Measurements from ENCODE around the gene DSTN.
A peak's percentile ranks its signal among the peaks of the same experiment; 100 is the strongest.

Gene DSTN

GRCh38 chr20:17613328-17614175 lies 43.7 kb downstream of the DSTN start:
- DNase-seq, result no peak

- DNase-seq, result peak; percentile 79
Observed at GRCh38 chr20:17614176-17614811, 44.4 kb downstream of the DSTN start.

- peak; percentile 43 for DNase-seq
Observed at GRCh38 chr20:17614812-17615644, 45.2 kb downstream of the DSTN start.

DNA sequence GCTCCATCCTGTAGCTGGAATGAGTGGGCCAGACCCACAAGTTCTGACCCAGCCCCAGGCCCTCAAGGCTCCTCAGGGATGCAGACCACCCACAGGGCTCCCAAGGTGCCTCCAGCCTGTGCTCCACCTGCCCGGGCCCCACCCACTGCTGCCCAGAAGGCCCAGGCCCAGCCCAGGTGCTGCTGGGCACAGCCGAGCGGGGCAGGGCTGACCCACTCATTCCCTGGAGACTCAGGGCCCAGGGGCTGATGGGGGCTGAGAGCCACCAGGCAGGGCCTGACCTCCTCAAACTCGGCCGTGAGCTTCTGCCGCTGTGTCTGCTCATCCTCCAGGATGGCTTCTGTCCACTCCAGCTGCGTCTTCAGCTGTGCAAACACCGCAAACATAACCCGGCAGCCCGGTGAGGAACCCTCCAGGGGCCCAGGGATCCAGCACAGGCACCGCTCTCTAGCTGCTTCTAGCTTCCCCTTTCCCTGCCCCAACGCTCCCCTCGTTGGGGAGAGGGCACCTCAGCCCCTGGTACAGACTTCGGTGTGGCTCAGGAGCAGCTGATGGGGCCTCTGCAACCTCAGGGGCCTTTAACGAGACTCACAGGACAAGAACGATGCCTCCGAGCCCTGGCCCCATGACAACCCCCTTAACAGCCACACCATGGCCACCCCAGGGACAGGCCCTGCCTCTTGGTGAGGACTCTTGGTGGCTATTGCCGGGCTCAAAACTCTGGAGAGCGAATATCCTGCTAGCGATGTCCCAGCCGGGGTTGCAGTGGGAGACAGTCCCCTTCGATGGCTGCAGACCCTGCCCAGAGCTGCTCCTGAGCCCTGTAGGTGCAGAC lies 46.0 kb downstream of the DSTN start:
- DNase-seq, result no peak

- peak; percentile 38 for DNase-seq
Observed at GRCh38 chr20:17616480-17617211, 46.8 kb downstream of the DSTN start.

DNA sequence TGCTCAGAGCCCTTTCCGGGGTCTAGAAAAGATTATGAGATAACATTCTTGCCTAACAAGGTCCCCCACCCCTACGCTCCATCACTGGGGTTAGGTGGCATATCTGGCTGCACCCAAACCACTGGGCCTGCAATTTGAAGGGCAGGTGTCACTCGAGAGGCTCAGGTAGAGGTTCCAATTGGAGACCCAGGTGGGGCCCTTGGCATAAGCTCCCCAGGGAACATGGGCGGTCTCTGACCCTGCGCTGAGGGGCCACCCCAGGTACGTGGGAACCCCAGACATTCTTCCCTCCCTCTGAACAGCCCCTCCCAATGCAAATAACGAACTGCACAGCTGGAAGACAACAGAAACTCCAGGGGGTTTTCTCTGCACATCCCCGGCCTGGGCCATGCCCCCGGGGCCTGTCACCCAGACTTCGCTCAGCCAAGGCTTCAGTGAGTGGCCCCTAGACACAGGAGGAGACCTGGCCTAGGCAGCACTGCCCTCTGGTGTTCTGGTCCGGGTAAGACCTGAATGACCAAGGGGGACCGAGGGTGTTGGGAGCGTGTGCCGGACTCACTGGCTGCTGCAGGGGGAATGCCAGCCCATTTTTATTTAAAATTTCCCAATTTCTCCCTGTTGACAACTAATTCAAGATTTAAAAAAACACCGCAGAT lies 47.5 kb downstream of the DSTN start:
- DNase-seq, result peak; percentile 62

DNA sequence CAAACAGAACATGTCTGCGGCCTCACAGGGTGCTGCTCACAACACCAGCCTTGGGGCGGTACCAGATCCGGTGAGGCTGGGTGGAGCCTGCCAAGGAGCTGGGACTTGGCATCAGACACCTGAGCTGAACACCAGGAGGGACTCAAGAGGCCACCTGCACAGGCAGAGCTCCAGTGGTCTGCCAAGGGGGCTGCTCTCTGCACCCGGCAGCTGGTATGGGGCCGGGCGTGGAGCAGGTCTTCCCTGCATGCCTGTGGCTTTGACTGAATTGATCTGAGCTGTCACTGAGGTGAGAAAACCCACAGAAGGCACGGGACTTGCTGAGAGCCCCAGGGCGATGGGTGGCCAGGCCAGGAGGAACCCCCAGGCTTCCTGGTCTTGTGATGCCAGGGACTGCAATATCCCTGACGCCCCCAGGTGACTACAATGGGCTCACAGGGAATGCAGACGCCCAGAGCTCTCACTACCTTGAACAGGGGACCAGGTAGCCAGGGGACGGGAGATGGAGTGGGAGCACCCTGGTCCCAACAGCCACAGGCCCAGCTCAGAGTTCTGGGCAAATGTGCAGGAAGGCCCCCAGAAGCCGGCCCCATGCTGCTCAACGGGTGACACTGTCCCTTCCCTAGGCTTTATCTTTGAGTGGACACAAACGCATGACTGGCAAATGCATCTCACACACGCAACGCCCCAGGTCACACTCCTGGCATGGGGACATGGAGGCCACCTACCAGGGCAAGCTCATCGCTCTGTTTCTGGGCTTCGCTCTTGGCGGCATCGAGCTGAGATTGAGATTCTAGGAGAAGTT lies 48.2 kb downstream of the DSTN start:
- DNase-seq, result peak; percentile 28

- no peak for DNase-seq
Observed at GRCh38 chr20:17618673-17619013, 48.8 kb downstream of the DSTN start.

- DNase-seq, result peak; percentile 43
Observed at GRCh38 chr20:17619351-17620093, 49.6 kb downstream of the DSTN start.

DNA sequence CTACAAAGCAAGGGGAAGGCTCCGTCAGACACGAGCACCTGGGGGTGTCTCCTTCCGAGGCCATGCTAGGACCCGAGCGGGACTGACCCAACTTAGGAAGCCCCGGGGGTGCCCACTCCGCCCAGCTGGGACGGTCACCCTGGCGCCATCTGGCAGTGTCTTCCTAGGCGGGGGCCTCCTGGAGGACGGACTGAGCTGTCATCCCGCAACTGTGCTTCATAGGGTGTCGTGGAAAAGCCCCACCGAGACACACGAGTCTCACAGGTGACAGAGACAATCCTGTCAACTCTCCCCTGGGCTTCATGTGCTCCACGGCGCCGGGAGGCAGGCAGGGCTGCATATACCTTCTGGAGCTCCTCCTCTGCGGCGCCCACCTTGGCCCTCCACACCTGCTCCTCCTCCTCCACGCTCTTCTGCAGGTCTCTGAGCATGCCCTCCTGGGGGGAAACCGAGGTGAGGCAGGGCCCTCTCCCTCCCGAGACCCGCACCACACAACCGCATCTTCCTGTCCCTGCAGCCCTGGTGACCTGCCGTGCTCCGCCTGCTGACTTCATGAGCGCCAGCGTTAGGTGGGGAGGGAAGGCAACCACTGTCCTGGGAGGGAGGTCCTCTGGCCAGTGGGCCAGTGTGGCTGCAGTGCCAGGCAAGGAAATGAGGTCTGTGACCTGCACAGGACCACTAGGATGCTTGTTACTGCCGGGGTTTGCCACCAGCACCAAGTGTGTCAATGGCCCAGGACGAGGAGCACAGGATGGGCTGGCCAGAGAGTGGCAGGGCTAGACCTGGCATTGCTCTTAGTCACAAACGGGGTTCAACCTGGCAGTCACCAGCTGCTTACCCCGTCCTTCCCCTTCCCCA lies 50.7 kb downstream of the DSTN start:
- DNase-seq, result peak; percentile 43

- DNase-seq, result peak; percentile 38
Observed at GRCh38 chr20:17621229-17621968, 51.5 kb downstream of the DSTN start.

DNA sequence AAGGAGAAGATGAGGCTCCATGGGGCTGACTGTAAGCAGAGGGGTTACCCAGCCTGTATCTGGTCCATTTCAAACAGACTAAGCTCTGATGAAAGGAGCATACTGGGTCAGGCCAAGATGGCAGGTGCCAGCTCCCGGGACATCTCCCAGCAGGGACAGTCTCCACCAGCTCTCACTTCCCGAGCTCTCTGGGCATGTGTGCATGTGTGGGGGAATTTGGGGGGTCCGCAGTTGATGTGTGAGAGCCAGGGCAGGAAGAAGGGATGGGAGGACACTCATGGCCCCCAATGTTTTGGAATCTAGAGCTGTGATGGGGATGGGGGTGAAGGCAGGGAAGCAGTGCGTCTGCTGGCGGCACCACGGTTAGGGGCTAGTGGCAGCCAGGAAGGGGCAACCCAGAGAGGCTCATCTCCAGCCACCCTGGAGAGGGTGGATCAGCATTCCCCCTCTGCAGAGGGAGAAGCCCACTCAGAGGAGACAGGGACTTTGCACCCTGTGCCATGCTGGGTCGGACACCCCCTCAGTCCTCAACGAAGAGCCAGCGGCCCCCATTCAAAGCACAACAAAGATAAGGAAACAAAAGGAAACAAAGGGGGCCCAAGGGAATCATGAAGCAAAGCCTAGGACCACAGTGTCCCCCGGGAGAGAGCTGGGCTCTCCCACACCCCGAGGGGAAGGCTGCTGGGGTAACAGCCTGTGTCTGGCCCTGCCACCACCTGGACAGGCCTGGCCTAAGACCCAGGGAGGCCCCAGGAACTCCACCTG lies 52.4 kb downstream of the DSTN start:
- peak; percentile 37 for DNase-seq

GRCh38 chr20:17622851-17623508 lies 53.1 kb downstream of the DSTN start:
- peak; percentile 27 for DNase-seq

- no peak for DNase-seq
Observed at GRCh38 chr20:17624070-17624469, 54.2 kb downstream of the DSTN start.

GRCh38 chr20:17624551-17625245 lies 54.8 kb downstream of the DSTN start:
- DNase-seq, result no peak
